RKO (cell line): Measurements from ENCODE around the gene C7orf57.
"Not testable (repeated sequence)": the region's sequence is repeated elsewhere in the genome, so short reads cannot be mapped to it uniquely, and the experiment has no call there.

Experiments
- DNase-seq: peaks from one replicate; pipeline ENCODE4 v3.0.0-alpha.2; 2016; ENCODE audit warnings: low spot score

C7orf57 gene

GRCh38 chr7:48035967-48036478, 680 bp downstream of the C7orf57 start:
- no peak for DNase-seq

GRCh38 chr7:48038815-48039506, 3.6 kb downstream of the C7orf57 start:
- no peak for DNase-seq

DNA sequence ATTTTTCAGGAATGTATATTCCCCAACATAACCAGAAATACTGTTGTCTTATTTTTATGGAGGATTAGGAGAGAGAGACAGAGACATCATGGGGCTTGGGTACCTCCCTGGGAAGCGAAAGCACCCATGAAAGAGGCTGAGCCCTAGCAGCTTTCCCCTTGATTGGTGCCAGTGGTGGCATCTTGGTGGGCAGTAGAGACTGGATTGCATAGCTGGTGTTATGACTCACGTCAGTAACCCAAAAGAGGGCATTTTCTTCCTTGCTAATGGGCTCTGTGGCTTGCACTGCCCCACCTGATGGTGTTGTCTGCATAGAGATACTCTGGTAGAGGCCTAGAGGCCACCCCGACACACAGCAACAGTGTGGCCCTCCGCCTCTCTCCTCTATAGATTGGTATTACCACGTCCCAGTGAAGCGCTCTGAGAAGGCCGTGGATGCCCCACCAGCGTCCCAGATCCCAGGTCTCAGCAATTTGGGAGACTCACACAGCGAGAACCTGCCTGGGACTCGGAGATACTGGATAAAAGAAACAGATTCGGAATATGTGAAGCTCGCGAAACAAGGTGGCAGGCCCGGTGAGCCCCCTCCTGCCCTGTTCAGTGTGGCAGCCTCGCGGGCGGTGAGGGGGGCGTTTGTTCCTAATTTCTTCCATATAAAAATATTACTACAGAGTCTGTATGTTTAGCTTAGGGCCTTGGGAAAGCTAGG, 5.8 kb downstream of the C7orf57 start:
- no peak for DNase-seq

GRCh38 chr7:48041653-48041970, 6.3 kb downstream of the C7orf57 start:
- peak; percentile 48 for DNase-seq

DNA sequence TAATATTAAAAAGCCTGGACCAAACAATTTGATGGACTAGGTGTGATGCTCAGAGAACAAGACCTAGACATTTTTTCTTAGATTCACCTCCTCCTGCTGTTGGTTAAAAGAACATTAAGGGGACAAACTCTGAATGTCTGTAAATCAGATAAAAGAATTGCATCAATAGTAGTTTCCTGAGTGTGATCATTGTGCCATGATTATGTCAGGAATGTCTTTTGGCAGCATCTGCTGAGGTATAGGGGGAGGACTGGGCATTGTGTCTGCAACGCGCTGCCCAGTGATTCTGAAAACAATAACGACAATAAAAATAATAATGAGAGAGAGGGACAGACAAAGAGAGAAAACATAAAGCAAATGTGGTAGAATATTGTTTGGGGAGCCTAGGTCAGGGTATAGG, 6.9 kb downstream of the C7orf57 start:
- no peak for DNase-seq

DNA sequence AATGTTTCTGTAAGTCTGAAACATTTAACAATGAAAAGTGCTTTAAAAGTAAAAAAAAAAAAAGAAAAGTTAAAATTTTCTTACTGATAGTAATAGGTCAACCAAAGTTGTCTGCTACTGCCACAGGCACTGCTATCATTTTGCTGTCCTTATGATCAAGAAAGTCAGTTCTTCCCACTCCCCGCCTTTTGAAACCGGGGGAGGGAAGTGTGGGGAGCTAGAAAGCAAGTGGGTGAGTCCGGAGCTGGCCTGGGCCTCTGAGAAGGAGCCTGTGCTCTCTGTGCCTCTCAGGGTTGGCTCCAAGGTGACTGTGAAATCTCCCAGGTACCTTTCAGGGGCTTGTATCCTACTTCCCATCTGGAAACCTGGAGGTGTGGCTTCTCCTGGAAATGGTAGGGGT, 7.3 kb downstream of the C7orf57 start:
- DNase-seq, result no peak

GRCh38 chr7:48045195-48045765, 9.9 kb downstream of the C7orf57 start:
- DNase-seq, result no peak

- DNase-seq, result no peak
Observed at GRCh38 chr7:48046458-48046857, 11.1 kb downstream of the C7orf57 start.

- no peak for DNase-seq
Observed at GRCh38 chr7:48048113-48048512, 12.8 kb downstream of the C7orf57 start.

DNA sequence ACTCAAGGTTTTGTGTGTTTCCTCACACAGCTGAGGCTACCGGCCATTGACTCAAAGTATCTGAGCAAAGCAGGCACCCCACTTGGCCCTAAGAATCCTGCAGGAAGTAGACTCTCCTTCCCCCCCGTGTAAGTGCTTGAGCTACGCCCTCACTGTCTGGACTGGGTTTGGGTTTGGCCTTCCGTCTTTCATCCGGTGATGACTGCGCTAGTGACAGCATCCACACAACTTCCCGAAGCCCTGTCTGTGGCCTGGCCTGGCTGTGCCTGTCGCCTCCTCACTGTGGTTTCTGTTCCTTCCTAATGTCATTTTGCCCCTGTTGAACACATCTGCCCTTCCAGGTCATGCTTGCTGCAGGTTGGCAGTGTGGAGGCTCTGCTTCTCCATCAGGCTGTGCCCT, 14.5 kb downstream of the C7orf57 start:
- DNase-seq, result no peak

- peak; percentile 83 for DNase-seq
Observed at GRCh38 chr7:48052748-48053147, 17.4 kb downstream of the C7orf57 start.

- DNase-seq, result no peak
Observed at GRCh38 chr7:48053736-48054135, 18.4 kb downstream of the C7orf57 start.

- DNase-seq, result no peak
Observed at GRCh38 chr7:48058990-48059389, 23.6 kb downstream of the C7orf57 start.

- DNase-seq, result no peak
Observed at GRCh38 chr7:48059706-48060105, 24.4 kb downstream of the C7orf57 start.

- no peak for DNase-seq
Observed at GRCh38 chr7:48063985-48064384, 28.6 kb downstream of the C7orf57 start.

DNA sequence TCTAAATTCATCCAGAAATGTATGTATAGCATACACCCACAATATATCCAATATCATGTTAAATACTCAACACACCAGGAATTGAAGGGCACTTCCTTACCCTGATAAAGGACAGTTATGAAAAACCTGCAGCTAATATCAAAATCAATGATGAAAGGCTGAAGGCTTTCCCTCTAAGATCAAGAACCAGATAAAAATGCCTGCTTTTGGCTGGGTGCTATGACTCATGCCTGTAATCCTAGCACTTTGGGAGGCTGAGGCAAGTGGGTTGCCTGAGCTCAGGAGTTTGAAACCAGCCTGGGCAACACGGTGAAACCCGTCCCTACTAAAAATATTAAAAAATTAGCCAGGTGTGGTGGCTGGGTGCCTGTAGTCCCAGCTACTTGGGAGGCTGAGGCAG, 32.1 kb downstream of the C7orf57 start:
- no peak for DNase-seq

- DNase-seq, result no peak
Observed at GRCh38 chr7:48074204-48074654, 38.9 kb downstream of the C7orf57 start.

DNA sequence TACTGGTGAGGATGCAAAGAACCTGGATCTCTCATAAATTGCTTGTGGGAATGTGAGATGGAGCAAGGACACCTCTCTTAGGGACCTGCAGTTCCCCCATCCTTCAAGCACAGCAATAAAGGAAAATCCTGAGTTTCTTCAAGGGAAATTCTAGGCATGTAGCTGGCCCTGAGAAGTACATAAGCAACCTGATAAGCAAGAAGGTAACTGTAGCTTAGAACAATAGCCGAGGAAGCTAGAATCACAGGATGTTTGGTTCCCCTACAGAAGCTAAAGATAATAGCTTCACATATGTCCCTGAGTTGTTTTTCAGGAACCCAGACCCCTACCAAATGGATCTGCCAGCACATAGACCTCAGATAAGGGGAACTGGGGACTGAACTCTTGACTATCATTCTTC, 42.1 kb downstream of the C7orf57 start:
- no peak for DNase-seq

DNA sequence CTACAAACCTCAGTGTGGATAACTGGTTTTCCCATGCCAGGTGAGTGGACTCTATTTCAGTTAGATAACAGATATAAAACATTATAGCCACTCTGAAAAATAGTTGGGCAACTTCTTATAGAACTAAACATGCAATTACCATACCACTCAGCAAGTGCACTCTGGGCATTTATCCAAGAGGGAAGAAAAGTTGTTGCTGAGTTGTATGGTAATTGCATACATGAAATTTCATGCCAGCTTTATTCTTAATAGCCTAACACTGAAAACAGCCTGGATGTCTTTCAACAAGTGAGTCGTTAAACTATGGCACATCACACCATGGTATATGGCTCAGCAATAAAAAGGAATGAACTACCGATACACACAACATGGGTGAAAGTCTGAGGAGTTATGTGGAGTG, 43.1 kb downstream of the C7orf57 start:
- DNase-seq, result no peak

- DNase-seq, result not testable (repeated sequence)
Observed at GRCh38 chr7:48082378-48082777, 47.0 kb downstream of the C7orf57 start.

GRCh38 chr7:48083114-48083830, 47.9 kb downstream of the C7orf57 start:
- no peak for DNase-seq

GRCh38 chr7:48084727-48085432, 49.5 kb downstream of the C7orf57 start:
- DNase-seq, result peak; percentile 99
